ENCODE data around the gene SCPEP1. TPM values are rescaled to one million over a fixed set of nuclear protein-coding genes. Genes with fewer than 3 reads are reported as not detected.

Gene SCPEP1
- total and polyA plus RNA-seq, 10 of the 15 experiments (the other 5 are each of a cell fraction or from before 2014, with no cell fraction given) = 31.2 to 80.2 (median 40.7) TPM

DNA sequence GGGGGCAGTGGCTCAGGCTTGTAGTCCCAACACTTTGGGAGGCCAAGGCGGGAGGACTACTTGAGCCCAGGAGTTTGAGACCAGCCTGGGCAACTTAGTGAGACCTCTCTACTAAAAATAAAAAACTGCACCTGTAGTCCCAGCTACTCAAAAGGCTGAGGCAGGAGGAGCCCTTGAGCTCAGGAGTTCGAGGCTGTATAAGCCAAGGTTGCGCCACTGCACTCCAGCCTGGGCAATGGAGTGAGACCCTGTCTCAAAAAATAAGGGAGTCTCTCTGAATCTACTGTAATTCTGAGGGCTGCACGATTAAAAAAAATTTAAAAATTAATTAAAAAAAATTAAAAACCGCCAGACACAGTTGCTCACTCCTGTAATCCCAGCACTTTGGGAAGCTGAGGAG, 20.9 kb upstream of the SCPEP1 start (continued):
- TF ChIP-seq BHLHE40 (IDR thresholded peaks at IDR 0.05; ENCODE audit: borderline replicate concordance in 1 of 2, low read depth in 2 of 2, low read length in 1 of 2) = no peak
- TF ChIP-seq BRCA1 (IDR thresholded peaks at IDR 0.05; ENCODE audit: low read depth, low read length) = no peak
- TF ChIP-seq, protein P1, sequence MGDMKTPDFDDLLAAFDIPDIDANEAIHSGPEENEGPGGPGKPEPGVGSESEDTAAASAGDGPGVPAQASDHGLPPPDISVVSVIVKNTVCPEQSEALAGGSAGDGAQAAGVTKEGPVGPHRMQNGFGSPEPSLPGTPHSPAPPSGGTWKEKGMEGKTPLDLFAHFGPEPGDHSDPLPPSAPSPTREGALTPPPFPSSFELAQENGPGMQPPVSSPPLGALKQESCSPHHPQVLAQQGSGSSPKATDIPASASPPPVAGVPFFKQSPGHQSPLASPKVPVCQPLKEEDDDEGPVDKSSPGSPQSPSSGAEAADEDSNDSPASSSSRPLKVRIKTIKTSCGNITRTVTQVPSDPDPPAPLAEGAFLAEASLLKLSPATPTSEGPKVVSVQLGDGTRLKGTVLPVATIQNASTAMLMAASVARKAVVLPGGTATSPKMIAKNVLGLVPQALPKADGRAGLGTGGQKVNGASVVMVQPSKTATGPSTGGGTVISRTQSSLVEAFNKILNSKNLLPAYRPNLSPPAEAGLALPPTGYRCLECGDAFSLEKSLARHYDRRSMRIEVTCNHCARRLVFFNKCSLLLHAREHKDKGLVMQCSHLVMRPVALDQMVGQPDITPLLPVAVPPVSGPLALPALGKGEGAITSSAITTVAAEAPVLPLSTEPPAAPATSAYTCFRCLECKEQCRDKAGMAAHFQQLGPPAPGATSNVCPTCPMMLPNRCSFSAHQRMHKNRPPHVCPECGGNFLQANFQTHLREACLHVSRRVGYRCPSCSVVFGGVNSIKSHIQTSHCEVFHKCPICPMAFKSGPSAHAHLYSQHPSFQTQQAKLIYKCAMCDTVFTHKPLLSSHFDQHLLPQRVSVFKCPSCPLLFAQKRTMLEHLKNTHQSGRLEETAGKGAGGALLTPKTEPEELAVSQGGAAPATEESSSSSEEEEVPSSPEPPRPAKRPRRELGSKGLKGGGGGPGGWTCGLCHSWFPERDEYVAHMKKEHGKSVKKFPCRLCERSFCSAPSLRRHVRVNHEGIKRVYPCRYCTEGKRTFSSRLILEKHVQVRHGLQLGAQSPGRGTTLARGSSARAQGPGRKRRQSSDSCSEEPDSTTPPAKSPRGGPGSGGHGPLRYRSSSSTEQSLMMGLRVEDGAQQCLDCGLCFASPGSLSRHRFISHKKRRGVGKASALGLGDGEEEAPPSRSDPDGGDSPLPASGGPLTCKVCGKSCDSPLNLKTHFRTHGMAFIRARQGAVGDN (IDR thresholded peaks at IDR 0.05) = no peak
- no peak for TF ChIP-seq KDM1A (IDR thresholded peaks at IDR 0.05; ENCODE audit: borderline replicate concordance)
- TF ChIP-seq IKZF2 (IDR thresholded peaks at IDR 0.05) = no peak
- no peak for TF ChIP-seq CEBPB (IDR thresholded peaks at IDR 0.05; ENCODE audit: borderline replicate concordance in 1 of 2, low read depth in 2 of 2, low read length in 2 of 2)
